Liver (tissue), 3 donors: ENCODE data around the gene COMMD4.

Experiments
- EGR1 ChIP-seq, 2 donors: IDR thresholded peaks; 2 replicates each; pipeline ENCODE4 v1.6.1; 2016 to 2018; ENCODE audit warnings: antibody characterized with exemption in 2 of 2, low read depth in 2 of 2
- FOXA2 ChIP-seq: IDR thresholded peaks from 2 replicates; pipeline ENCODE4 v1.6.1; 2016; ENCODE audit warnings: antibody characterized with exemption
- GABPA ChIP-seq, 2 donors: IDR thresholded peaks in 1 of 2; conservative IDR thresholded peaks in 1 of 2; 2 replicates each; pipeline ENCODE4 v1.6.1; 2016; ENCODE audit warnings: antibody characterized with exemption in 2 of 2, mild to moderate bottlenecking in 1 of 2, moderate library complexity in 1 of 2
- HNF4G ChIP-seq: IDR thresholded peaks from 2 replicates; pipeline ENCODE4 v1.6.1; 2016; ENCODE audit warnings: antibody characterized with exemption
- RAD21 ChIP-seq, 2 donors: IDR thresholded peaks; 2 replicates each; pipeline ENCODE4 v1.6.1; 2016; ENCODE audit warnings: antibody characterized with exemption in 2 of 2, mild to moderate bottlenecking in 2 of 2
- SP1 ChIP-seq: IDR thresholded peaks from 2 replicates; pipeline ENCODE4 v1.6.1; 2018; ENCODE audit warnings: antibody characterized with exemption, mild to moderate bottlenecking
- TAF1 ChIP-seq: conservative IDR thresholded peaks from 2 replicates; pipeline ENCODE4 v1.6.1; 2016; ENCODE audit warnings: antibody characterized with exemption, mild to moderate bottlenecking
- YY1 ChIP-seq: IDR thresholded peaks from 2 replicates; pipeline ENCODE4 v1.6.1; 2016; ENCODE audit warnings: antibody characterized with exemption, mild to moderate bottlenecking
- TF ChIP-seq, protein P1 (sequence below): IDR thresholded peaks from 2 replicates; pipeline ENCODE4 v1.6.1; 2016; ENCODE audit warnings: antibody characterized with exemption
- TF ChIP-seq, protein P2 (sequence below): fragments of 150-350 bp; IDR thresholded peaks from 2 replicates; pipeline ENCODE4 v1.5.1; 2017; ENCODE audit warnings: improper control_type of control experiment, low read depth, low read length; ENCODE audit not compliant: missing input control
- TF ChIP-seq, protein P3 (sequence below): IDR thresholded peaks from 2 replicates; pipeline ENCODE4 v1.6.1; 2016; ENCODE audit warnings: antibody characterized with exemption
- TF ChIP-seq, protein P4 (sequence below): IDR thresholded peaks from 2 replicates; pipeline ENCODE4 v1.6.1; 2016; ENCODE audit warnings: antibody characterized with exemption
- TF ChIP-seq, protein P5 (sequence below): IDR thresholded peaks from 2 replicates; pipeline ENCODE4 v1.6.1; 2016; ENCODE audit warnings: antibody characterized with exemption, mild to moderate bottlenecking
- donor health status: healthy.
- donor health status: healthy.

DNA sequence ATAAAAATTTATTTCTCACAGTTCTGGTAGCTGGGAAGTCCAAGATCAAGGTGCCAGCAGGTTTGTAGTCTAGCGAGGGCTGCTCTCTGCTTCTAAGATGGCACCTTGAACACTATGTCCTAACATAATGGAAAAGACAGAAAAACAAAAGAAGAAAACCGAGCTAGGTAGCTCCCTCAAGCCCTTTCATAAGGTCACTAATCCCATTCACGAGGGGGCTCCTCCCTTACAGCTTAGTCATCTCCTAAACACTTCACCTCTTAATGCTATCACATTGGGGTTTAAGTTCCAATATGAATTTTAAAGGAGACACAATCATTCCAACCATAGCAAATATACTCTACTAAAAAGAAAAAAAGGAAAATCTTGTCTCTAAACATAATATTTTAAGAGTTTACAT lies 29.7 kb upstream of the COMMD4 start:
- TF ChIP-seq, protein P1, sequence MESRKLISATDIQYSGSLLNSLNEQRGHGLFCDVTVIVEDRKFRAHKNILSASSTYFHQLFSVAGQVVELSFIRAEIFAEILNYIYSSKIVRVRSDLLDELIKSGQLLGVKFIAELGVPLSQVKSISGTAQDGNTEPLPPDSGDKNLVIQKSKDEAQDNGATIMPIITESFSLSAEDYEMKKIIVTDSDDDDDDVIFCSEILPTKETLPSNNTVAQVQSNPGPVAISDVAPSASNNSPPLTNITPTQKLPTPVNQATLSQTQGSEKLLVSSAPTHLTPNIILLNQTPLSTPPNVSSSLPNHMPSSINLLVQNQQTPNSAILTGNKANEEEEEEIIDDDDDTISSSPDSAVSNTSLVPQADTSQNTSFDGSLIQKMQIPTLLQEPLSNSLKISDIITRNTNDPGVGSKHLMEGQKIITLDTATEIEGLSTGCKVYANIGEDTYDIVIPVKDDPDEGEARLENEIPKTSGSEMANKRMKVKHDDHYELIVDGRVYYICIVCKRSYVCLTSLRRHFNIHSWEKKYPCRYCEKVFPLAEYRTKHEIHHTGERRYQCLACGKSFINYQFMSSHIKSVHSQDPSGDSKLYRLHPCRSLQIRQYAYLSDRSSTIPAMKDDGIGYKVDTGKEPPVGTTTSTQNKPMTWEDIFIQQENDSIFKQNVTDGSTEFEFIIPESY = no peak
- TF ChIP-seq, protein P2, sequence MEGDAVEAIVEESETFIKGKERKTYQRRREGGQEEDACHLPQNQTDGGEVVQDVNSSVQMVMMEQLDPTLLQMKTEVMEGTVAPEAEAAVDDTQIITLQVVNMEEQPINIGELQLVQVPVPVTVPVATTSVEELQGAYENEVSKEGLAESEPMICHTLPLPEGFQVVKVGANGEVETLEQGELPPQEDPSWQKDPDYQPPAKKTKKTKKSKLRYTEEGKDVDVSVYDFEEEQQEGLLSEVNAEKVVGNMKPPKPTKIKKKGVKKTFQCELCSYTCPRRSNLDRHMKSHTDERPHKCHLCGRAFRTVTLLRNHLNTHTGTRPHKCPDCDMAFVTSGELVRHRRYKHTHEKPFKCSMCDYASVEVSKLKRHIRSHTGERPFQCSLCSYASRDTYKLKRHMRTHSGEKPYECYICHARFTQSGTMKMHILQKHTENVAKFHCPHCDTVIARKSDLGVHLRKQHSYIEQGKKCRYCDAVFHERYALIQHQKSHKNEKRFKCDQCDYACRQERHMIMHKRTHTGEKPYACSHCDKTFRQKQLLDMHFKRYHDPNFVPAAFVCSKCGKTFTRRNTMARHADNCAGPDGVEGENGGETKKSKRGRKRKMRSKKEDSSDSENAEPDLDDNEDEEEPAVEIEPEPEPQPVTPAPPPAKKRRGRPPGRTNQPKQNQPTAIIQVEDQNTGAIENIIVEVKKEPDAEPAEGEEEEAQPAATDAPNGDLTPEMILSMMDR = no peak
- TF ChIP-seq FOXA2 (no peak), EGR1 (IDR thresholded peaks at IDR 0.05; ENCODE audit: low read depth in 2 of 2) (no peak), RAD21 (IDR thresholded peaks at IDR 0.05) (no peak), YY1 (no peak), SP1 (no peak), HNF4G (no peak), GABPA (IDR thresholded peaks at IDR 0.05 in 1 of 2, conservative IDR thresholded peaks at IDR 0.05 in 1 of 2) (no peak), TAF1 (no peak)
- TF ChIP-seq, protein P3, sequence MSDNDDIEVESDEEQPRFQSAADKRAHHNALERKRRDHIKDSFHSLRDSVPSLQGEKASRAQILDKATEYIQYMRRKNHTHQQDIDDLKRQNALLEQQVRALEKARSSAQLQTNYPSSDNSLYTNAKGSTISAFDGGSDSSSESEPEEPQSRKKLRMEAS = no peak
- TF ChIP-seq, protein P4, sequence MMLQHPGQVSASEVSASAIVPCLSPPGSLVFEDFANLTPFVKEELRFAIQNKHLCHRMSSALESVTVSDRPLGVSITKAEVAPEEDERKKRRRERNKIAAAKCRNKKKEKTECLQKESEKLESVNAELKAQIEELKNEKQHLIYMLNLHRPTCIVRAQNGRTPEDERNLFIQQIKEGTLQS = no peak
- TF ChIP-seq, protein P5, sequence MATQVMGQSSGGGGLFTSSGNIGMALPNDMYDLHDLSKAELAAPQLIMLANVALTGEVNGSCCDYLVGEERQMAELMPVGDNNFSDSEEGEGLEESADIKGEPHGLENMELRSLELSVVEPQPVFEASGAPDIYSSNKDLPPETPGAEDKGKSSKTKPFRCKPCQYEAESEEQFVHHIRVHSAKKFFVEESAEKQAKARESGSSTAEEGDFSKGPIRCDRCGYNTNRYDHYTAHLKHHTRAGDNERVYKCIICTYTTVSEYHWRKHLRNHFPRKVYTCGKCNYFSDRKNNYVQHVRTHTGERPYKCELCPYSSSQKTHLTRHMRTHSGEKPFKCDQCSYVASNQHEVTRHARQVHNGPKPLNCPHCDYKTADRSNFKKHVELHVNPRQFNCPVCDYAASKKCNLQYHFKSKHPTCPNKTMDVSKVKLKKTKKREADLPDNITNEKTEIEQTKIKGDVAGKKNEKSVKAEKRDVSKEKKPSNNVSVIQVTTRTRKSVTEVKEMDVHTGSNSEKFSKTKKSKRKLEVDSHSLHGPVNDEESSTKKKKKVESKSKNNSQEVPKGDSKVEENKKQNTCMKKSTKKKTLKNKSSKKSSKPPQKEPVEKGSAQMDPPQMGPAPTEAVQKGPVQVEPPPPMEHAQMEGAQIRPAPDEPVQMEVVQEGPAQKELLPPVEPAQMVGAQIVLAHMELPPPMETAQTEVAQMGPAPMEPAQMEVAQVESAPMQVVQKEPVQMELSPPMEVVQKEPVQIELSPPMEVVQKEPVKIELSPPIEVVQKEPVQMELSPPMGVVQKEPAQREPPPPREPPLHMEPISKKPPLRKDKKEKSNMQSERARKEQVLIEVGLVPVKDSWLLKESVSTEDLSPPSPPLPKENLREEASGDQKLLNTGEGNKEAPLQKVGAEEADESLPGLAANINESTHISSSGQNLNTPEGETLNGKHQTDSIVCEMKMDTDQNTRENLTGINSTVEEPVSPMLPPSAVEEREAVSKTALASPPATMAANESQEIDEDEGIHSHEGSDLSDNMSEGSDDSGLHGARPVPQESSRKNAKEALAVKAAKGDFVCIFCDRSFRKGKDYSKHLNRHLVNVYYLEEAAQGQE = no peak
